Mesothelial cell of epicardium (in vitro differentiated cells): Measurements from ENCODE around the gene CNGB1. TPM values are rescaled to one million over a fixed set of nuclear protein-coding genes. Genes with fewer than 3 reads are reported as not detected.

Experiments used
- DNase-seq, 2 experiments: peaks; one replicate each; pipeline ENCODE4 v3.0.0; 2021; ENCODE audit warnings: low spot score in 2 of 2; ENCODE audit not compliant: unreplicated experiment in 2 of 2
- H3K27ac Mint-ChIP-seq: 2 replicates; pipeline ENCODE4 v1.8.0; 2021; ENCODE audit warnings: mixed read lengths
- H3K27me3 Mint-ChIP-seq: 2 replicates; pipeline ENCODE4 v1.8.0; 2021; ENCODE audit warnings: low read depth, mixed read lengths
- H3K36me3 Mint-ChIP-seq: 2 replicates; pipeline ENCODE4 v1.8.0; 2021; ENCODE audit warnings: mixed read lengths
- H3K4me1 Mint-ChIP-seq: 2 replicates; pipeline ENCODE4 v1.8.0; 2021; ENCODE audit warnings: mixed read lengths
- H3K4me3 Mint-ChIP-seq: 2 replicates; pipeline ENCODE4 v1.8.0; 2021; ENCODE audit warnings: mild to moderate bottlenecking, moderate library complexity, mixed read lengths
- H3K9me3 Mint-ChIP-seq: 2 replicates; pipeline ENCODE4 v1.8.0; 2021; ENCODE audit warnings: mixed read lengths
- total RNA-seq: library from RNA; stranded (reverse); gene quantifications from 3 replicates; pipeline ENCODE4 v1.2.1, GENCODE V29; 2021
- TF ChIP-seq, protein P1 (sequence below): fragments of 200-600 bp; sonication (generic); IDR thresholded peaks from one replicate; pipeline ENCODE4 v1.5.0; 2021; ENCODE audit warnings: antibody characterized with exemption; ENCODE audit not compliant: unreplicated experiment

Gene CNGB1
- total RNA-seq, 1 donor from 2014 or later = 0.07 TPM

DNA sequence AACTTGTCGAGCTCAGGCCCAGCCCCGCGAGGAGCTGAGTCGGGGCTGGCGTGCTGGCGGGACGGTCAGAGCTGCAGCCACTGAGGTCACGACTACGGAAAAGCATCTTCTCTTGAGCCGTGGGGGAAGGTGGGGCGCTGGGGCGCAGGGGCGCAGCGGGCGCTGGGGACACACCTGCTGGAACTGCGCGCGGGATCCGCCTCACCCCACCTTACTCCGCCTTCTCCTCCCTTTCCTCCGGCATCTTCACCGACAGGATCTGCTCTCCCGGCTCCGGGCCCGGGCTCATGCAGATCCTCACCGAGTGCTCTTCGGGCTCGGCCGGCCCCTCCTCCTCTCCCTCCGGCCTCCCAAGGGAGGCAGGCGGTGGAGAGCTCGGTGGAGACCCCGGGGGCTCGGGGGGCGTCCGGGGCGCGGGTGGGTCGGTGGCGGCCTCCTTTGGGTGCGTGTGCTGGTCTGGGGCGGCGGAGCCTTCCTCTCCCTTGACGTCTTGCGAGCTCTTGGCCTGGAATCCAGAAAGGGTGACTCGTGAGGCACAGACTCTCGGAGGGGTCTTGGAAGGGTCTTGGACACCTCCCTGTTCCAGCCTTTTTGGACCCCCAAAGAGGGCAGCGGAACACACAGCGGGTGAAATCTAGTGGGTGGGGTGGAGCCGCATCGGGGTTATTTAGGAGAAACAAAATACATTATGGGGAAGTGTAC, 86.8 kb downstream of the CNGB1 start:
- TF ChIP-seq, protein P1, sequence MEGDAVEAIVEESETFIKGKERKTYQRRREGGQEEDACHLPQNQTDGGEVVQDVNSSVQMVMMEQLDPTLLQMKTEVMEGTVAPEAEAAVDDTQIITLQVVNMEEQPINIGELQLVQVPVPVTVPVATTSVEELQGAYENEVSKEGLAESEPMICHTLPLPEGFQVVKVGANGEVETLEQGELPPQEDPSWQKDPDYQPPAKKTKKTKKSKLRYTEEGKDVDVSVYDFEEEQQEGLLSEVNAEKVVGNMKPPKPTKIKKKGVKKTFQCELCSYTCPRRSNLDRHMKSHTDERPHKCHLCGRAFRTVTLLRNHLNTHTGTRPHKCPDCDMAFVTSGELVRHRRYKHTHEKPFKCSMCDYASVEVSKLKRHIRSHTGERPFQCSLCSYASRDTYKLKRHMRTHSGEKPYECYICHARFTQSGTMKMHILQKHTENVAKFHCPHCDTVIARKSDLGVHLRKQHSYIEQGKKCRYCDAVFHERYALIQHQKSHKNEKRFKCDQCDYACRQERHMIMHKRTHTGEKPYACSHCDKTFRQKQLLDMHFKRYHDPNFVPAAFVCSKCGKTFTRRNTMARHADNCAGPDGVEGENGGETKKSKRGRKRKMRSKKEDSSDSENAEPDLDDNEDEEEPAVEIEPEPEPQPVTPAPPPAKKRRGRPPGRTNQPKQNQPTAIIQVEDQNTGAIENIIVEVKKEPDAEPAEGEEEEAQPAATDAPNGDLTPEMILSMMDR = no peak
- Mint-ChIP-seq H3K4me3 (no peak overlapping the region), H3K36me3 (no peaks in the 10 kb centered on the region), H3K27ac (no peak overlapping the region), H3K27me3 (peaks cover 69% of the 10 kb centered on the region), H3K4me1 (peaks cover 2% of the 10 kb centered on the region), H3K9me3 (no peaks in the 10 kb centered on the region)
- no peak for DNase-seq

DNA sequence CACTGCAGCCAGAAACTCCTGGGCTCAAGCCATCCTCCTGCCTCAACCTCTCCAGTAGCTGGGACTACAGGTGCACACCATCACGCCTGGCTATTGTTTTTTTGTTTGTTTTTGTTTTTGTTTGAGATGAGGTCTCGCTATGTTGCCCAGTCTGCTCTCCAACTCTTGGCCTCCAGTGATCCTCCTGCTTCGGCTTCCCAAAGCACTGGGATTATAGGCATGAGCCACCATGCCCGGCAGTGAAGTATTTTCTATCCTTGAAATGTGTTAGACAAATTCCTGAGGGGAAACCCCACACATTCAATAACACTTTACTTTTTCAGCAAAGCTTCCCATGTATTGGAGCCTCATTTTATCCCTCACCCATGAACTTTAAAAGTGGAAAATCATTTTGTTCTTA, 87.4 kb downstream of the CNGB1 start:
- TF ChIP-seq, protein P1 = no peak
- Mint-ChIP-seq H3K9me3 (no peaks in the 10 kb centered on the region), H3K36me3 (no peaks in the 10 kb centered on the region), H3K27ac (no peak overlapping the region), H3K4me3 (no peak overlapping the region), H3K27me3 (peaks cover 67% of the 10 kb centered on the region), H3K4me1 (peaks cover 2% of the 10 kb centered on the region)
- DNase-seq = no peak

- DNase-seq = no peak
- peaks cover 2% of the 10 kb centered on the region for H3K4me1 Mint-ChIP-seq
Observed at GRCh38 chr16:57882792-57883191, 88.1 kb downstream of the CNGB1 start.

DNA sequence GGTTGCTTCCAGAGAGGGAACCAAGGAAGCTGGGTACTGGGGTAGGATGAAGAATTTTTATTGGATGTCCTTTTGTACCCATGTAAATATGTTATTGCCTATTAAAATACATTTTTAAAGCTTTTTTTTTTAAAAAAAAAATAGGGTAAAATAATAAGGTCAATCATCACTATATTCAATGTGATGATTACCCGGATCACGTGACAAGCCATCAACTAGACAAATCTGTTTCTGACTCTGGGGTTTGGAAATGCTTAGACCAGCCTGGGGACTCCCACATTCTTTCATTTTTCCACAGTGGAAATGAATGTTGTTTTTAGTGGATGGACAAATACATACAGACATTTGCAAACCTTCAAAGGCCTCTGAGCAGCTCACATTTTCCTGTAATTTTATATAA, 88.7 kb downstream of the CNGB1 start:
- DNase-seq = no peak
- H3K4me1 Mint-ChIP-seq = peaks cover 2% of the 10 kb centered on the region
- H3K27ac Mint-ChIP-seq = no peak overlapping the region
- no peaks in the 10 kb centered on the region for H3K36me3 Mint-ChIP-seq
- TF ChIP-seq, protein P1 = no peak
- H3K9me3 Mint-ChIP-seq = no peaks in the 10 kb centered on the region
- H3K27me3 Mint-ChIP-seq = peaks cover 58% of the 10 kb centered on the region
- no peak overlapping the region for H3K4me3 Mint-ChIP-seq

More at GRCh38 chr16:57882792-57883191, 88.1 kb downstream of the CNGB1 start:
- Mint-ChIP-seq H3K36me3 (no peaks in the 10 kb centered on the region), H3K27me3 (peaks cover 64% of the 10 kb centered on the region), H3K27ac (no peak overlapping the region), H3K9me3 (no peaks in the 10 kb centered on the region), H3K4me3 (no peak overlapping the region)
- TF ChIP-seq, protein P1 = no peak

GRCh38 chr16:57878586-57878985, 92.3 kb downstream of the CNGB1 start:
- TF ChIP-seq, protein P1 = no peak
- DNase-seq = no peak
- Mint-ChIP-seq H3K36me3 (no peaks in the 10 kb centered on the region), H3K27ac (no peak overlapping the region), H3K4me1 (no peaks in the 10 kb centered on the region), H3K9me3 (no peaks in the 10 kb centered on the region), H3K4me3 (no peak overlapping the region), H3K27me3 (peaks cover 29% of the 10 kb centered on the region)
